GM04504 (cell line): ENCODE data around the gene ASCL2.
"Not testable (repeated sequence)": the region's sequence is repeated elsewhere in the genome, so short reads cannot be mapped to it uniquely, and the experiment has no call there.

ENCODE experiments used
- DNase-seq: peaks from one replicate; pipeline ENCODE4 v3.0.0-alpha.2; 2012; ENCODE audit warnings: low read depth

The ASCL2 gene

GRCh38 chr11:2259466-2259830 lies 10.9 kb downstream of the ASCL2 start:
- no peak for DNase-seq

GRCh38 chr11:2258501-2259465 lies 11.6 kb downstream of the ASCL2 start:
- no peak for DNase-seq

- DNase-seq, result no peak
These were observed 13.3 kb downstream of the ASCL2 start for GRCh38 chr11:2256951-2257700.

- DNase-seq, result no peak
These were observed 14.0 kb downstream of the ASCL2 start for GRCh38 chr11:2256293-2256913.

GRCh38 chr11:2252018-2252417 lies 18.4 kb downstream of the ASCL2 start:
- no peak for DNase-seq

GRCh38 chr11:2251138-2251537 lies 19.2 kb downstream of the ASCL2 start:
- DNase-seq, result no peak

- DNase-seq, result no peak
These were observed 19.9 kb downstream of the ASCL2 start for GRCh38 chr11:2250485-2250884.

GRCh38 chr11:2250041-2250440 lies 20.3 kb downstream of the ASCL2 start:
- DNase-seq, result no peak

- DNase-seq, result no peak
These were observed 21.0 kb downstream of the ASCL2 start for GRCh38 chr11:2249189-2249916.

GRCh38 chr11:2248762-2249161 lies 21.6 kb downstream of the ASCL2 start:
- DNase-seq, result no peak

GRCh38 chr11:2248242-2248641 lies 22.1 kb downstream of the ASCL2 start:
- no peak for DNase-seq

- DNase-seq, result no peak
These were observed 22.9 kb downstream of the ASCL2 start for GRCh38 chr11:2247496-2247895.

GRCh38 chr11:2240834-2241233 lies 29.6 kb downstream of the ASCL2 start:
- DNase-seq, result no peak

GRCh38 chr11:2237457-2238238 lies 32.7 kb downstream of the ASCL2 start:
- DNase-seq, result no peak

- not testable (repeated sequence) for DNase-seq
These were observed 33.8 kb downstream of the ASCL2 start for GRCh38 chr11:2236381-2237134.

- DNase-seq, result no peak
These were observed 34.6 kb downstream of the ASCL2 start for GRCh38 chr11:2235588-2236326.

GRCh38 chr11:2234963-2235362 lies 35.4 kb downstream of the ASCL2 start:
- no peak for DNase-seq

- no peak for DNase-seq
These were observed 36.5 kb downstream of the ASCL2 start for GRCh38 chr11:2233693-2234455.

GRCh38 chr11:2229713-2230297 lies 40.6 kb downstream of the ASCL2 start:
- no peak for DNase-seq
